ENCODE results near the gene KLK11.
"Not testable (repeated sequence)": the region's sequence is repeated elsewhere in the genome, so short reads cannot be mapped to it uniquely, and the experiment has no call there.

The KLK11 gene

GRCh38 chr19:51002542-51003311 lies 23.7 kb downstream of the KLK11 start:
- peak; percentile 2 to 59 for DNase-seq

DNA sequence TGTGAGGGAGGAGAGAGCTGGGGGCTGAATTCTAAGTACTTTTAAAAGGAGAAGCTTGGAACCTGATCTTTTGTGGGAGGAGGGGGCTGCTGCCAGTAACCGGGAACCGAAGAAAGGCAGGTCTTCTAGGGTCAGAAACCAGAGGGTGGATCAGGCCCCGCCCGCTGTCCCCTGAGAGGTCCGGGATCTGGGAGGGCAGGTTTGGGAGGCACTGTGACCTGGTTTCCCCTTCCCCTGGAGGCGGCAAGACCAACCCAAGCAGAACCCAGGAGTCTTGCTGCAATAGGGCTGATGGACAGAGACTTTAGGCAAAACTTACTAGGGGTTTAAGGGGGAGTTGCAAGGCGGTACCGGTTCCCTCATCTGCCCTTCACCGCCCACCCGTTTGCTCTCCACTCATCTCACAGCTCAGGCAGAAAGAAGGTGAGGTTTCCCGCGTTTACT lies 24.3 kb downstream of the KLK11 start:
- DNase-seq: no peak

GRCh38 chr19:51001515-51001914 lies 24.9 kb downstream of the KLK11 start, which contains the start of gene KLK8:
Gene KLK8 (minus strand): TSS chr19:51001604. CDS start chr19:51001167, 437 bp downstream.
- no peak for DNase-seq

DNA sequence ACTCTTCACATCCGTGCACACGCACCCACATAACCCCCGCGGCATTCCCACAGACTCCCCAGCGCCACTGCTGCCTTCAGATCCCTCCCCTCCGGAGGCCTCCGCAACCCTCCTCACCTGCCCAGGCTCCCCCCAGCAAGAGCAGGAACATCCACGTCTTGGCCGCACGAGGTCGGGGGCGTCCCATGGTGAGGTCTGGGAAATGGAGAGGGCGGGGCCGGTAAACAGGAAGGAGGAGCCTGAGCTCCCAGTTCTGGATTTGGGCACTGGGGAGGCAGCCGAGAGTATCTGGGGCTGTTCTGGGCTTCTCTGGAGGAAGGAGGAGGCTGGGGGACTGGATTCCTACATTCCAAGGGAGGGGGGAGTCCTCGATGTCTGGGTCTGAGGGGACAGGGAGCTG lies 25.4 kb downstream of the KLK11 start:
- no peak for DNase-seq

GRCh38 chr19:51000426-51000825 lies 26.0 kb downstream of the KLK11 start:
- DNase-seq: no peak

DNA sequence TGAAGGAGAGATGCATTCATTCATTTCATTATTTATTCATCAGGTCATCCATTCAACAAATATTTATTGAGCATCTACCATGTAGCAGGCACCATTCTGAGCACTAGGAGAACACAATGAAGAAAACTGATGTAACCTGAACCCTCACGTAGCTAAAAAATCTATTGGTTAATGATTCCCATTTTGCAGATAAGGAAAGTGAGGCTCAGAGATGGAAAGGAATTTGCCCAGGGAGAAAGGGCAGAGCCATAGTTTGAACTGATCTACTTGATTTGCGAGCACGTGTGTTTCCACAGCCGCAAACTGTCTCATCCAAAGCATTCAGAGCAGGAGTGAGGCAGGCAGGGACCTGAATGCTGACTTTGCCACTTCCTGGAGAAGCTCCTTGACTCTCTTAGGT lies 27.7 kb downstream of the KLK11 start:
- DNase-seq: no peak

DNA sequence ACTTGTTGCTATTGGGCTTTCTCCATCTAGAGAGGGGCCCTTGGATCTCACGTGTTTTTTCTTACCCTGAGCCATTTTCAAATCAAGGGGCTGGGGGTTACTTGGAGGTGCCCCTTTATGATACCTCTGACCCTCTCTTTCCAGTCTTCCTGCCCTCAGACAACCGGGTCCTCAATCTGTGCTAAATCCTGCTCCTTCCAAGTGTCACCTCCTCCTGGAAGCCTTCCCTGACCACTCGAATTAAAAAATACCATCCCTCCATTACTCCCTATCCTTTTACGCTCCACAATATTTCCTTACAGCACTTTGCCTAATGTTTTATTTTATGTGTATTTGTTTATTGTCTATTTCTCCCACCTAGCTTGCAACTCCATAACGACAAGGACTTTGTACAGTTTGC lies 28.4 kb downstream of the KLK11 start:
- DNase-seq: no peak

GRCh38 chr19:50994129-50994528 lies 32.3 kb downstream of the KLK11 start:
- peak in 1 of 2 experiments; percentile 6 for DNase-seq

- no peak for DNase-seq
Observed at GRCh38 chr19:50992666-50993035, 33.8 kb downstream of the KLK11 start.

GRCh38 chr19:50984416-50984815 lies 42.0 kb downstream of the KLK11 start:
- not testable (repeated sequence) for DNase-seq

DNA sequence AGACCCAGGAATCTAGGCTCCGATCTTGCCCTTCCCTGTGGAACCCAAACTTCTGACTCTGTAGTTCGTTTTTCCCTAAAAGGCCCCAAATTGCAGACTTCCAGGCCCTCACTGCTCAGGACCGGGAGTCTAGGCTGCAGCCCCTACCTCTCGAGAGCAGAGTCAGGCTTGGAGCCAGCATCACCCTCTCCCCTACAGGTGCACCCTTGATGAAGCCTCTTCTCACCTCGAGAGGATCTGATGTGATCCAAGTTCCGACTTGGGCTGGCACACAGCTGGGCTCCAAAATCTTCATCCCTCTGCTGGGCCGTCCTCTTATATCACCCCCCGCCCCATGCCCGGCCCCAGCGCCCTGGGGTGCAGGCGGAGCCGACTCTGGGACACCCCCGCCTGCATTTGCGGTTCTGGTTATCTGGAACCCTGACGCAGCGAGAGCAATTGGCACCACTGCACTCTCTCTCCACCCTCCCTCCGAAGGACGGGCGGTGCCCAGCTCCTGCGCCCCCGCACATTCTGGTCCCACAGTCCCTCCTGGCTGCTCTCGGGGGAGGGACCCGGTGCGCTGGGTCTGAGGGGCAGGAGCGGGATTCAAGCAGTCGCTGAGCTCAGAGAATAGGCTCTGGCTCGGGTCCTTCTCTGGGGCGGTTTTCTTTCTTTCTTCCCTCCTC lies 42.7 kb downstream of the KLK11 start, which contains the start of gene KLK7:
Gene KLK7 (minus strand): TSS at position 293 of the 668 bp plus-strand sequence. CDS start 1,518 bp downstream, outside the sequence.
- no peak for DNase-seq

DNA sequence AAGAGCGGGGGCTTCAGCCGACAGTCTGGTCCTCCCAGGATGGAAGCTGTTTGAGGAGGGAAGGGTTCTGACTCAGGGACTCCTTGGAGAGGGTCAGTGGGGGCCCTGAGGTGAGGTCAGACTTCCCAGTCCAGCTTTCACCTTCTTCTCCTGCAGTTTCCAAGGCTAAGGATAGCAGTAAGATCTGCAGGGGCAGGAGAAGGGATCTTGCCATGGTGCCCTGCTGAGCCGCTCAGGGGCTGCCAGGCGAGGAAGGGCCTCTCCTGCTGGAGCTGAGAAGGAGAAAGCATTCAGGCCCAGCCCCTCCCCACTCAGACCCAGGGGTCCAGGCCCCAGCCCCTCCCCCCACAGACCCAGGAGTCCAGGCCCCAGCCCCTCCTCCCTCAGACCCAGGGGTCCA lies 44.2 kb downstream of the KLK11 start:
- DNase-seq: no peak

DNA sequence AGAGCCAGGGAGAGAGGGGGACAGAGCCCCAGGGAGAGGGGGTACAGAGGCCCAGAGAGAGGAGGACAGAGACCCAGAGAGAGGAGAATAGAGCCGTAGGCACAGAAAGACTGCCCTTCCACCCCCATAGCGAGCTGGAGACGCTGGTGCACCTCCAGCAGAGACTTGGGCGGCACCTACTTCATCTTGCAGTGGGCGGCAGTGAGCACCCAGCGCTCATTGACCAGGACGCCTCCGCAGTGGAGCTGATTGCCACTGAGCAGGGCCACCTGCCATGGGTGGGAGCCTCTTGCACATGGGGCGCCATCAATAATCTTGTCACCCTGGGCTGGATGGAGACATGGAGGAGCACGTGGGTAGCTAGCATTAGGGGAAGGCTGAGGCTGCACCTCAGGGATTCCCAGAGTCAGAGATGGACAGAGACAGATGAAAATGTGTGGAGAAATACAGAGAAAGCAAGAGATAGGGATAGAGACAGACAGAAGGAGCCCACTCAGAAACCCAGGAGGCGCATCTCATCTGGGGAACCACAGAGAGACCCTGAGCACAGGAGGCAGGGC lies 44.7 kb downstream of the KLK11 start:
- no peak for DNase-seq

- DNase-seq: no peak
Observed at GRCh38 chr19:50980208-50980607, 46.2 kb downstream of the KLK11 start.

DNA sequence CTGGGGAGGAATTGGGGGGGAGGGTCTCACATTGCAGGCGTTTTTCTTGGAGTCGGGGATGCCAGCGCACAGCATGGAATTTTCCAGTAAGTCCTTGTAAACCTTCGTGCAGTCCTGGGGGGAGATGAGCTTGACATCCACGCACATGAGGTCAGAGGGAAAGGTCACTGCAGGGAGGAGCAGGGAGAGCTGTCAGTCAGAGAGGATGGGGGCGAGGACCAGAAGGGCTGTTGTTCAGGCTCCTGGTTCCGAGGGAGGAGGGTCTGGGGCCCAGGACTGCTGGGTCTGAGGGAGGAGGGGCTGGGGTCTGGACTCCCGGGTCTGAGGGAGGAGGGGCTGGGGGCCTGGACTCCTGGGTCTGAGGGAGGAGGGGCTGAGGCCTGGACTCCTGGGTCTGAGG lies 46.7 kb downstream of the KLK11 start:
- no peak for DNase-seq

- no peak for DNase-seq
Observed at GRCh38 chr19:50978772-50979390, 47.5 kb downstream of the KLK11 start.

DNA sequence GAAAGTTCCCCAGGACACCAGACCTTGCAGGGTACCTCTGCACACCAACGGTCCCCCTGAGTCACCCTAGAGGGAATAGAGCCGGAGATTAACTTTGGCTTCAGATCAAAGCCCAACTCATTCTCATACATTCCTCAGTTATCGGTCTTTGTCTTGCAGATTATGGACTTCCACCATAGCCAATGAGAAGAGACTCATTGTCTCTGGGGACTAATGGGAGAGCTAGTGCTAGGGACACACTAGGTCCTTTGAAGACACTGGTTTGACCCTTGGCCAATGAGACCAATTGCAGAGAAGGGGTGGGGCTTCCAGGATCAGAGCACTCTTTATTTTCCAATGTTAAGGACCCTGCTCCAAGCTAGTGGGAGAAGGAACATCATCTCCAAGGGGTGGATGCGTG lies 48.8 kb downstream of the KLK11 start:
- no peak for DNase-seq

DNA sequence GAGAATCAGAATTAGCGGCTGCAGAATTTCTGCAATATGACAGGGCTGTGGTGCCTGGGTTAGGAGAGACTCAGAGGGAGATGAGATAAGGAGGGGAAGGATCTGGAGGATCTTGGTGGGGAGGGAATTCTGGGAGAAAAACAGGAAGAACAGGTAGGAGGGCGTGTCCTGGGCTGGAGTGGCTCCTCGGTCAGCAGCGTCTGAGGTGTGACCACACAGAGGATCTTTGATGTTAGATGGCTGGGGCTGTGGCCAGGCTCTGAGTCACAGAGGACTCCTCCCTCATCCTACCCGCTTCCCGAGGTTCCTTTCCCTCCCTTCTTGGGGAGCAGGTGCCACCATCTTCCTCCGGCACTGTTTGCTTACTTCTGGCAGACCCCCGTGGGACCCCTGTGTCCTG lies 50.6 kb downstream of the KLK11 start:
- DNase-seq: no peak

DNA sequence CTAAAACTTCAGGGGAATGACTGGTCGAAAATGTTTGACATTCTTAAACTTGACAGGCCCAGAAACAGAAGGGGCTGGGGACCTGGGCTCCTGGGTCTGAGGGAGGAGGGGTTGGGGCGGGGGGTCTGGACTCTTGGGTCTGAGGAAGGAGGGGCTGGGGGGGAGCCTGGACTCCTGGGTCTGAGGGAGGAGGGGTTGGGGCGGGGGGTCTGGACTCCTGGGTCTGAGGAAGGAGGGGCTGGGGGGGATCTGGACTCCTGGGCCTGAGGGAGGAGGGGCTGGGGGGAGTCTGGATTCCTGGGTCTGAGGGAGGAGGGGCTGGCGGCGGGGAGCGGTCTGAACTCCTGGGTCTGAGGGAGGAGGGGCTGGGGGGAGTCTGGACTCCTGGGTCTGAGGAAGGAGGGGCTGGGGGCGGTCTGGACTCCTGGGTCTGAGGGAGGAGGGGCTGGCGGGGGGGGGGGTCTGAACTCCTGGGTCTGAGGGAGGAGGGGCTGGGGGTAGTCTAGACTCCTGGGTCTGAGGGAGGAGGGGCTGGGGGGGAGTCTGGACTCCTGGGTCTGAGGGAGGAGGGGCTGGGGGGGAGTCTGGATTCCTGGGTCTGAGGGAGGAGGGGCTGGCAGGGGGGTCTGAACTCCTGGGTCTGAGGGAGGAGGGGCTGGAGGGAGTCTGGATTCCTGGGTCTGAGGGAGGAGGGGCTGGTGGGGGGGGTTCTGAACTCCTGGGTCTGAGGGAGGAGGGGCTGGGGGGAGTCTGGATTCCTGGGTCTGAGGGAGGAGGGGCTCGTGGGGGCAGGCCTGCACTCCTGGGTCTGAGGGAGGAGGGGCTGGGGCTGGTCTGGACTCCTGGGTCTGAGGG lies 51.5 kb downstream of the KLK11 start:
- DNase-seq: no peak

GRCh38 chr19:50972795-50973376 lies 53.5 kb downstream of the KLK11 start:
- DNase-seq: no peak

All from NCI-H446 (cell line).